Activated CD8-positive, alpha-beta memory T cell treated with anti-CD3 and anti-CD28 coated beads for 48 hours (primary cell): ENCODE measurements around the gene PEAK1.

Source experiments
- DNase-seq, 3 experiments: peaks; one replicate each; pipeline ENCODE4 v3.0.0-alpha.2; 2020; ENCODE audit warnings: low read depth in 2 of 3, low spot score in 2 of 3

The PEAK1 gene

DNA sequence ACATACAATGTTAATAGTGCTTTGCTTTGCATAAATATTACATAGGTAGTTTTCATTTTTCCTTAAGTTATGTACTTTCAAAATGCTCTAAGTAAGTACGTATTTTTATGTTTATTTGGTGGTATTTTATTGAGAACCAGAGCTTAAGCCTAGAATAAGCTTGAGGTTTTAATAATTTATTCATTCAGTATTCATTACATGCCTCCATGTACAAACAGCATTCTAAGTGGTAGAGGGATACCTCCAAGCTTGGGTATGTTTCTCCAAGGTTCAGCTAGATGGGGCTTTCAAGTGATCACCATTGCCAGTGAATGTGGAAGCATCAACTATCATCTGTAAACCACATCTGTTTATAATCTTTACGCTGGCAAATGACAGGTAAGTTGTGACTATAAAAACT lies 52.3 kb downstream of the PEAK1 start:
- no peak for DNase-seq

DNA sequence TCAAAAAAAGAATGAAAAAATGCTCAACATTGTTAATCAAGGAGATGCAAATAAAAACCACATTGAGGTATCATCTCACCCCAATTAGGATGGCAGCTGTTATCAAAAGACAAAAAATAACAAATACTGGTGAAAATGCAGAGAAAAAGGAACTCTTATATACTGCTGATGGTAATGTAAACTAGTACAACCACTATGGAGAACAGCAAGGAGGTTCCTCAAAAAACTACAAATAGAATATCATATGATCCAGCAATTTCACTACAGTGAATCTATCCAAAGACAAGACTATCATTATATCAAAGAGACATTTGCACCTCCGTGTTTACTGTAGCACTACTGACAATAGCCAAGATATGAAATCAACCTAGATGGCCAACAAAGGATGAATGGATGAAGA lies 58.4 kb downstream of the PEAK1 start:
- no peak for DNase-seq

DNA sequence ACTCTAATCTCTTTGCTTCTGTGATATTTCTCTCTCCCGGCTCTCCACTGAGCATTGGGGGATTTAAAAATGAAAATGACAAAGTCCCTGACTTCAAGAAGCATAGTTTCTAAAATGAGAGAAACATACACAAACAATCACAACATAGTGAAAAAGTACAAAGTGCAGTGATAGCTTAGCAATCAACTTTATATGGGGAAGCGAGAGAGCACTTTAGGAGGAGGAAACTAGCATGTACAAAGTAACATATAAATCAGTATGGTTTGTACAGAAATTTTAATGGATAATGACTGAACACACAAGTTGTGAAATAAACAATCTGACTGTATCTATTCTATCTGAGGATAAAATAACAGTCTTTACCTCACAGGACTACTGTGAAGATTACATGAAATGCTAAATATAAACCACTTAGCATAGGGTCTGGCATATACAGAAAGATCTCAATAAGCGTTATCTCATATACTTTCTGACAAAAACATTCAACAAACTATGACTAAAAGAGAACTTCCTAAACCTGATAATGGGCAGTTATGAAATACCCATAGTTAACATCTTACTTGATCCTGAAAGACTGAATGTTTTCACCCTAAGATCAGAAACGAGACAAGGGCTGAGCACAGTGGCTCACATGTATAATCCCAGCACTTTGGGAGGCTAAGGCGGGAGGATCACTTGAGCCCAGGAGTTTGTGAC lies 61.2 kb downstream of the PEAK1 start:
- no peak for DNase-seq

DNA sequence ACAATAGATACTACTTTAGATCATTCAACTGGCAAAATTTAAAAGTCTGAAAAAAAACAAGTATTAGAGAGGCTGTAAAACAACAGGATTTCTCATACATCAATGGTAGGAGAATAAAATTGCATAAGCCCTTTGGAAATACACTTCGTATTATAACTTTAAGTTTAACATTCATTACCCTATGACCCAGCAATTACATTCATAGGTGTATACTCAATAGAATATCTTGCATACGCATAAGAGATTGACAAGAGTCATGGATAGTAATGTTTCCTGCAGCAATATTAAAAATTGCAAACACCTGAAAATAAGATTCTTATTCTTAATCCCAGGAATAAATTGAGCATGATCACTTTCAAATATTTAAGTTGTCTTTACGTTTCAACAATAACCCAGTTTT lies 63.6 kb downstream of the PEAK1 start:
- no peak for DNase-seq

DNA sequence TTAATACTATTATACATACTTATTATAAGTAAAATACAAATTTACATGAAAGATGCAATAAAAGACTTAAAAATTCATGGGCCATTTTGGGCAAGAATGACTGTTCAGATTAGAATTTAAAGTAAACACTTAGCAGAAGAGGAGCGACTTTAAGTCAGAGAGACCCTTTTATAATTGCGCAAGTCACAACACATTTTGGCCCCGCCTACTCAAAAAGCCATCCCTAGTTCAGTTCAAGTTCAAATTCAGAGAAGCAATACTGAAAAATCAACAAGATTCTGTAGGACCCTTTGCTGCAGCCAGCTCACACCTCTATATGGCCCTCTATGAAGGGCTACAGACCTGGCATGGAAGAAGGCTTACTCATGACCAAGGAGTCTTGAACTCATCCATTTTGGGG lies 64.6 kb downstream of the PEAK1 start:
- no peak for DNase-seq

DNA sequence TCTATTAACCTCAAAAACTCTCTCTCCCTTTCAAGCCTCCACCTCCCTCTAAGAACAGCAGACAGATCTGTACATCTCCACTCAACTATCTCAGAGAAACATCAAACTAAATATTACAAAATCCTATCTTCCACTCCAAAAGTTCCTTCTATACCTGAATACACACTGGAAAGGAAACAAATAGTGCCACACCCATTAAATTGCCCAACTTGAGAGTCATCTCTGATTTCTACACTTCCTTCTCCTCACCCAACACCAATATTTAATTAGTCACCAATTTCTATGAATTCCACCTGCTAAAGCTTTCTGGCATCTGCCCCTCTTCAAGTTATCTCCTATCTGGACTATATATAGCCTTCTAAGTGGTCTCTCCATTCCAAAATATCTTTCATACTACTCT lies 65.8 kb downstream of the PEAK1 start:
- DNase-seq = no peak

DNA sequence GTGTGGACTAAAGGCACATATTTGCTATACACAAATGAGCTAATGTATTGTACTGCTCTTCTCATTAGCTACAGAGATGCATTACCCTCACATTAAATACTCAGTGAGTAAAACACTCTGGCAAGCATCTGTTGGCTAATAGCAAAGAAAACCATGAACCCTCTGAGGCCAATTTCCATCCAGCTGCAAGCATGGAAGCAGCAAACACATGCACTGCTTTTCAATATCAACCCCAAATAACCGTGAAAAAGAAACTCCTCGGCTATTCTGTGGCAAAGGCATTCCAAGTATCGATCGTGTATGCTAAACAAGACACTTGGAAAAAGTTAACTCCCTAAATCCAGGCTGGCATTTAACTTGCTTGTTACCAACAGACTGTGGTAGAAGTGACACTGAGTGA lies 67.0 kb downstream of the PEAK1 start:
- no peak for DNase-seq

DNA sequence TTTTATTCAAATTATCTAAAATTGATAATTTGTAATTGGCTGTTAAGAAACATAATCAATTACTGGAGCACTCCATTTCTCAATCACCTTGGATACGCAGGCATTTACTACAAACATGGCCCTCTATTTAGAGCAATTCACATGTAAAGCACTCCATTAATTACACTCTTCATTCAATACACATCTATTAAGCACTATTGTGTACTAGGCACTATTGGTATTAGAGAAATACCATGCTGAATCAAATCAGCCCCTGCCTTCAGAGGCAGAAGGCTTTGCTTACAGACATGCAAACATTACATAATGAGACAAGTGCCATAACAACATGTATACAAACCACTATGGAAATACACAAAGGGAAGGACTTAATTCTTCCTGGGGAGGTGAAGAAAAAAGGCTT lies 69.1 kb downstream of the PEAK1 start:
- no peak for DNase-seq

DNA sequence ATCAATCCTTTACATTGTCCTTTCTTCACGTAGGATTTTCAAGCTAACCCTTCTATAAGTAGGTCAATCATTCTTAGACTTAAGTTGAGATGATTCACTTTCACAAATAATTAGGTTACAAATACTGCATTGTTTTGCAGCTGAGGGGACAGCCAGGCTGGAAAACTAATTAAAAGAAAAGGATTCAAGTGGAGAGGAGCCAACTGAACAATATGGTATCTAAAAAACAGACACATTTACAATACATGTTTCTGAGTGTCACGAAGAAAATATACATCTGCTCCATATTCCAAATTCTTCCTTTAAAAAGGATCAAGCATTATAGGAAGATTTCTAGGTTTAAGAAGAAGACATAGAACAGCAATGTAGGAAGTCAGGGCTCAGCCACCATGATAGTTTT lies 70.2 kb downstream of the PEAK1 start:
- no peak for DNase-seq

DNA sequence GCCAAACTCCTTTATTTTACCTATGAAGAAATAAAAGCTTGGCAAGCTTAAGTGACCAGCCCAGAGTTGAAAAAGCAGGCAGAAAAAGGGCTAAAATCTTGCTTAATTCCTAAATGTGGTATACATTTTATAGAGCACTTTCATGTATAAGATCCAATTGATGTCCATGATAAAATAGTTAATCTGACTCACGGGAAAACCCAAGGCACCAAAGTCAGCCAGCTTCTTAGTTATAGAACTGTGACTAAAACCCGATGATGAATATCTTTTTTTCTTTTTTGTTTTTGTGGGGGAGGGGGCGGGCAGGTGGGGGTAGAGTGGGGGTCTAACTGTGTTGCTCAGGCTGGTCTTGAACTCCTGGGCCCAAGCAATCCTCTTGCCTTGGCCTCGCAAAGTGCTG lies 71.4 kb downstream of the PEAK1 start:
- DNase-seq = no peak

DNA sequence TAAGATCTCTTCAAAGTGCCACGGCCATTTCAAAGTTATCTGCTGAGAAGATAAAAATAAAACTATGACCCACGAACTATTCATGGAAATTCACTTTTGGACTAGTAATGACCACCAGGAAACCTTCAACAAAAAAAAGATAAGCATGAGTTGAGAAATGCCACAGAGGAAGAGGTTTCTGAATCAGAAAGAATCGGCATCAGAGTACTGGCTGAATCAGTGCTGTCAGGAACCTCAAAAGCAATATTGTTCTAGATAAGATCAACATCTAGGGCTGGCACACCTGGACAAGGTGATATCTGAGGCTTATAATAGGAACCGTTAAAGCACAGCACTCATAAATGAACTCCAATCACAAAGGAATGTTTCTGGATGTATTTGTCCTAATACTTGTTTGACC lies 72.7 kb downstream of the PEAK1 start:
- no peak for DNase-seq

DNA sequence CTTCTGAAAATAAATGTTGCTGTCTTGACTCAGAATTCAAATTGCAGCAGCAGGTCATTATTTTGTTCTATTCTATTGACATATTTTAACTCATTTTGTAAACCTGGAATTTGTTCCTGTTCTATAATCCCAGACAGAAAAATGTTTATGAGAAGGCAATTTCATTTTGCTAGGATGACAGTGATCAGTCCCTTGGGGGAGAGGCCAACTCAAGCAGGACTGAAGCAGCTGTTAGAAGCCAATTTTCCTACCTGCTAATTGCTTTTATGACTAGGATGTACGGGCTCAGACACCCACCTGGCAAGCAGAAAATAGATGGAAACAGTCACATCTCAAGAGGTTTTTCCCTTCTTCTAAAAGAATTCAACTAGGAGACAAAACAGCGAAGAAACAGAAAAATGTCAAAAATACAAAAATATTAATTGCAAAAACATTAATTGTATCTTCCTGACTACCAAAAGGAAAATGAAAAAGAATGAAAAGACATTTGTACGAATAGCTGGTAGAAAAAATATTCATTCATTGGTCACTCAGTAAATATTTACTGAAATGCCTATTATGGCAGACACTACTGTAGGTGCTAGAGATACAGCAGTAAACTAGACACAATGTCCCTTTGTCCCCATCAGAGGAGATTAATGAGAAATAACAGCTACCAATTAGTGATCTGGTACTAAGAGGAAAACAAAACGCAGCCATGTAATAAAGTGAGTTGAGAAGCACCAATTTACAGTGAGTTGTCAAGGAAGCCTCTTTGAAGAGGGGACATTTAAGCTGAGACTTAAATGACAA lies 73.5 kb downstream of the PEAK1 start:
- DNase-seq = no peak

DNA sequence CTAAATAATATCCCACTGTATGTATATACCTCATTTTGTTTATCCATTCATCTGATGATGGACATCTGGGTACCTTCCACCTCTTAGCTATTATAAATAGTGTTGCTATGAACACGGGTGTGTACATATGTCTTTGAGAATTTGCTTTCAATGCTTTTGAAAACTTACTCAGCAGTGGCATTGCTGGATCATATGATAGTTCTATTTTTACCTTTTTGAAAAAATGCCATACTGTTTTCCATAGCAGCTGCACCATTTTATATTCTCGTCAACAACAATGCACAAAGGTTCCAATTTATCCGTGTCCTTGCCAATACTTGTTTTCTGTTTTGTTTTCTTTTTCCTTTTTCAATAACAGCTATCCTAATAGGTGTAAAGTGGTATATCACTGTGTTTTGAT lies 77.1 kb downstream of the PEAK1 start:
- DNase-seq = no peak

DNA sequence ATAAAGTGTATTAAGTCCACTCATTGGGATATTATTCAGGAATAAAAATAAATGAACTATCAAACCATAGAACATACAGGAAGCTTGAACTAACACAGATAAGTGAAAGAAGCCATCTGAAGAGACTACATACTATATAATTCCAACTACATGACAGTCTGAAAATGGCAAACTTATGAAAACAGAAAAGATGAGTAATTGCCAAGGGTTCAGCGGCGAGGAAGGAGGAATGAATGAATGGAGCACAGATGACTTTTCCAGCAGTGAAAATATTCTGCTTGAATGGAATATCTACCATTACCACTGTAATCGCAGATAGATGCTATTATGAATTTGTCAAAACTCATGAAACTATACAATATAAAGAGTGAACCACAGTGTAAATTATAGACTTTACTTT lies 79.7 kb downstream of the PEAK1 start:
- DNase-seq = no peak

DNA sequence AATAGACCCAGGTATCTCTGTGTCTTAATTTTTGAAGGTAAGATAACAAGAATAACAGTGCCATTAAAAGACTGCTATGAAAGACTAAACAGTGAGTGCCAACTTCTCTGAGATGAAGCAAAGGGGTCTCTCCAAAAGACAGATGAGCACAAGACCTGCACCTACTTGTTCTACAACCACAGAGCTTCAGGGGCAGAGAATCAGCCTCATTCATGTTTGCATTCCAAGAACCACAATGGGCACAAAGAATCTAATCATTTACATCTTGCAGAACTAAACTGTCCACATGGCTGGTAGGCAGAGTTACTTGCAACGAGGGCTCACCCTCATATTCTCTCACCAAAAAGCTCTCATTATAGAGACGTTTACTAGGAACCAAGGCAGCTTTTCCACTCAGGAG lies 83.9 kb downstream of the PEAK1 start:
- no peak for DNase-seq

DNA sequence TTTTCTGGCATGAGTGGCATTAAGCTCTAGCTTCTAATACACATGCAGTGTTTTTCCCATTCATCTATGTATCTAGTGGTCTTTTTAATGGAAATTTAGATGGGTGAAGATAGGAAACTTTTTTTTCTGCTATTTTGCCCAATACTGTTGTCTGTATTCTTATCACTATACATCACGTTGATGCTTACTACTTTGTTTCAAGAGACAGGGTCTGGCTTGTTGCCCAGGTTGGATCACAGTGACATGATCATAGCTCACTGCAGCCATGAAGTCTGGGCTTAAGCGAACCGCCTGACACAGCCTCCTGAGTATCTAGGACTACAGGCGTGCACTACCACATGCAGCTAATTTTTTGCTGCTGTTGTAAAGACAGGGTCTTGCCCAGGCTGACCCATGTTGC lies 84.6 kb downstream of the PEAK1 start:
- no peak for DNase-seq

DNA sequence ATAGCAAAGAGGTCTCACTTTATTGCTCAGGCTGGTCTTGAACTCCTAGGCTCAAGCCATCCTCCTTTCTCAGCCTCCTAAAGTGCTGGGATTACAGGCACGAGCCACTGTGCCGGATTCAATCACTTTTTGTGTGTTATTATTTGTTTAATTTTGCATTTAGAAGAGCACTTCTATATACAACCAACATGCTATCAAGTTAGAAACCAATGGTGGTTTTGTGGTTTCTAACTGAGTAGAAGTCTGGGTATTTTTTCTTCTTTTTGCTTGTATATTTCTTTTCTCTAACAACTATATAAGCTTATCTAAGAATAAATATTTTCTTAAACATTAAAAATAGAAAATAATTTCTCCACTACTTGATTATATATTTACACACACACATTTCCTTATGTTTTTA lies 86.7 kb downstream of the PEAK1 start:
- DNase-seq = no peak

DNA sequence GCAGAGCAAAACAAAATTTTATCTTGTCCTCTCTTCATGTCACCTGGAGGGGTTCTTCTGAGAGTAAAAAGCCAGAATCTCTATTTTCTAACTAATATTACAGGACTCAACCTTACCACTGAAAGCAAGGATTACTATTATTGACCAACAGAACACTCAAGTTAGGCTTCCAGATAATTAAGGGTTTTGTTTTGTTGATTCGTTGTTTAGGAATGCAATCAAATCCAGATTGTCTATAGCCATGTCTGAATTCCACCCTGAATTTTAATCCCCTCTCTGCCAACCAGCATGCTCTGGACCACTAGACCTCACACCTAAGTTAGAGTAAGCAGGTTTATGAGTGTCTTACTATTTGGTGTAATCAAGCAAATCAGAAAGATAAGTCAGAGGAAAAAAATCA lies 90.7 kb downstream of the PEAK1 start:
- DNase-seq = no peak

DNA sequence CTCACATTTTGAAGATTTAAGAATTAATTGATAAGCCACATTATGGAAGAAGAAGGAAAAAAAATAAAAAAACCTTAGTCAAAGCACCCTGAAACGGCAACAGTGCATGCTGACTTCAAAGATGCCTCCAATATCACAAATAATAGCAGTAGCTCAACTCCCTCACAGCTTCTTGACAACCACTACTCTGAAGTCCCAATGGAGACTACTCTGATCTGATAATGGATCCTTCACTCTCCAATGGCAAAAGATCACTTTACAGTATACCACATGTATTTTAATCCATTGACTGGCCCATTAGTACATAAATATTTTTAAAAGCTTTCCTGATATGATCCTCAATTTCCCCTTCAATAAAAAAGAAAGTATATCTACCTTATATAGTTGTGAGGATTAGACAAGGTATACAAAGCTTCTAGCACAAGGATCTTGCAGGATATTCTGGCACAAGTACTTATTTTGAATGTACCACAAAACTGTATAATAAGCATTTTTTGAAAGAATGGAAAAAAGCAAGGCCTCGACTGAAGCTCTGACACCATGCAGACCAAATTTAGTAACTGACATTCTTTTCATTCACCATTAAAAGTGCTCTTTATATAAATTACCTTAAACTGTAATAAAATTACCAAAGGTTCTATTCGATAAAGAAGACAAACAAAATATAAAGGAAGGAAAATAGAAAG lies 91.9 kb downstream of the PEAK1 start:
- DNase-seq = no peak

DNA sequence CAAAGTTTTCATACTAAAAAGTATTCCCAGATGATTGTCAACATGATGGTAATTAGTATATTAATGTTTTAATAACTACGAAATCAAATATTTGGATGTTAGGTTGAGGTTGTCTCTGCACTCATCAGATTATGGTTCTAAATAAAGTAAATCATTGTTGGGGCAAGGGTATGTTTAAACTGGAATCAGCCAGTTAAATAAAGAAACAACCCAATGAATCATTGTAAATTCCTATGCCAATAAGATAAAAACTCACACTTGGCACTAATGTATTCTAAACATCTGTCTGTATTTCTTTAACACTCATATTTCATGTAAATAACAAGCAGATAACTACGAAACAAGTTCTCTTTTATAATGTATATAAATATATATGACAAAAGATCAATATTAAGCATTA lies 92.7 kb downstream of the PEAK1 start:
- no peak for DNase-seq

DNA sequence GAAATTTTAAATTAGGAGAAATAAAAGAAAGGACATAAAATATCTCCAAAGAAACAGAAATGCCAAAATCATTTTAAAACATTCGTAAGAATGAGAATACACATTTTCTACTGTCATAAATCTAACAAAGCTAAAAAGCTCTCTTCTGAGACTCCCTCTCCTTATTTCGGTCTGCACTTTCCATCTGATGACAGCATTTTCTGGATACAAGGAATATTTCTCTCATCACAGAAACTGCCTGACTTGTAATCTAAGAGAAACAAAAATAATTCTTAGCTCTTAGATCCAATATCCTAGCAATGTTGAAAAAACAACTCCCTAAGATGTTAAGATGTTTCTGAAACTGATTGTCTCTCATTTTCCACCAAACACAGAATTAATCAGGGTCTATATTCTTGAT lies 93.5 kb downstream of the PEAK1 start:
- no peak for DNase-seq

DNA sequence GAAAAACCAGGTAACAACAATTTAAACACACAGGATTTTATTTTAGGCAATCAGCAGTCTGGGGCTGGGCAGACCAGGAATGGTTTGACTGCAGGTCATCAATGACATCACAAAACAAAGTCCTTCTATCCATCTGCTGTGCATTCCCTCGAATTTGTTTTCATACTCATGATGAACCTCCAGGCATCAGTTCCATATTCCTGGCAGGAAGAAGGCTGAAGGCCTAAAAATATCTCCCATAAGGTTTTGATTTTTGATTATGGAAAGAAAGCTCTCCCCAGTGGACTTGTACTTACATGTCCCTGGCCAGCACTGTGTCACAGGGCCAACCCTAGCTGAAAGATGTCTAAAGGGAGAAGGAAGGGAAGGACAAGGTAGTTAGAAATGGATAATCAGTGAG lies 107.4 kb downstream of the PEAK1 start:
- no peak for DNase-seq
